HG03097 (cell line): ENCODE results near the gene DLGAP4.

Source experiments
- ATAC-seq: cut with Tn5 transposase; IDR thresholded peaks from one replicate; pipeline ENCODE4 v1.9.1; 2021; ENCODE audit not compliant: unreplicated experiment, low FRiP score

Gene DLGAP4

DNA sequence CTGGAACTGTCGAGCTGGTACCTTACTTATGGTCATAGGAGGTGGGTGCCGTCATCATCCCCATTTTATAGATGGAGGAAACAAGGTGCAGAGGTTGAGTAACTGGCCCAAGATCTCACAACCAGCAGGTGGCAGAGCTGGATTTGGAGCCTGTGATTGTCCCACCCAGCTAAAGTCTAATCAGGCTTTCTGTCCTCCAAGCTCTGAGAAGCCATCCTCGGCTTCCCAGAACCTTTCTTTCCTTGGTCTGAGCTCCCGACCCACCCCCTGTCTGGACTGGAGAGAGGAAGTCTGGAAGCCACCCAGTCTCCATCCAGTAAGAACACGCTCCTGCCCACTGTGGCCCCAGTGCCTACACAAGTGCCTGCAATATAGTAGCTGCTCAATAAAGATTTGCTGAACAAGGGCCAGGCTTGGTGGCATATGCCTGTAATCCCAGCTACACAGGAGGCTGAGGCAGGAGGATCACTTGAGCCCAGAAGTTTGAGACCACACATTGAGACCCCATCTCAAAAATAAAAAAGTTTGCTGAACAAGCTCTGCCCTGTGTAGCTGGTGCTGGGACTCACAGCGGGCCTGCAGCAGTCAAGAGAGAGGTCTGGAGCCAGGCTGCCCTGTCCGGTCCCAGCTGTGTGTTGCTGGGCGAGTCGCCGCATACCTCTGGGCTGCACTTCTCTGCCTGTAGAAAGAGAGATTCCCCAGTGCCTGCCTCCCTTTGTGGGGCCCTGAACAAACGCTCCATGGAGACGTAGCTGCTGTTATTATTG, 32.5 kb upstream of the DLGAP4 start:
- no peak for ATAC-seq

DNA sequence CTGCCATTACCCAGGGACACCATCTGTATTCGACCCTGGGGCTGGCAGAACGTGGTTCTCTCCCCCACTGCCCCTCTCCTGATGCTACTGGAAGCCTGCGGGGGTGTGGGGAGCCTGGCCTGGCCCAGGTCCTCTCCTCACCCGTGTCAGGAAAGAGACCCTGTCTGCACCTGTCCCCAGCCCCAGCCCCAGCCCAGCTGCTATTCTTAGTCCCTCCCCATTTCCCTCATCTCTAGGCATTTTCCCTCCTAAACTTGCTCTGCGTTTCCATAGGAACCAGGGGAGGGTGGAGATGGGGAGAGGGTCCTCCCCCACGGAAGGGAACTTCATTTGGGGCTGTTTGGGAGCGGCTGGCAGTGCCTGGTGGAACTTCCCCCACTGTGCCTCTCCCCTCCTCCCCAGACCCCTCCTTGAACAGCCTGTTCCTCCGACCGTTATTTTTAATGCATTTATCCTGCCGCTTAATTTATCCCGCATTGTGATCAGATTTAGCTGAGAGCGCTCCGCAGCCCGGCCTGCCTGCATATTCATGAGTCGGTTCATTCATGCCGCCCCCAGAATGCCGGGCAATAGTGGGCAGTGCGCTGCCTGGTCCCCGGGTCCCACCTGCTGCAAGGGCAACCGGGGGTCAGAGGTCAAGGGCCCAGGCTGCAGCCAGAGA, 31.8 kb upstream of the DLGAP4 start:
- no peak for ATAC-seq

- no peak for ATAC-seq
These were observed 31.1 kb upstream of the DLGAP4 start for GRCh38 chr20:36275011-36275410.

DNA sequence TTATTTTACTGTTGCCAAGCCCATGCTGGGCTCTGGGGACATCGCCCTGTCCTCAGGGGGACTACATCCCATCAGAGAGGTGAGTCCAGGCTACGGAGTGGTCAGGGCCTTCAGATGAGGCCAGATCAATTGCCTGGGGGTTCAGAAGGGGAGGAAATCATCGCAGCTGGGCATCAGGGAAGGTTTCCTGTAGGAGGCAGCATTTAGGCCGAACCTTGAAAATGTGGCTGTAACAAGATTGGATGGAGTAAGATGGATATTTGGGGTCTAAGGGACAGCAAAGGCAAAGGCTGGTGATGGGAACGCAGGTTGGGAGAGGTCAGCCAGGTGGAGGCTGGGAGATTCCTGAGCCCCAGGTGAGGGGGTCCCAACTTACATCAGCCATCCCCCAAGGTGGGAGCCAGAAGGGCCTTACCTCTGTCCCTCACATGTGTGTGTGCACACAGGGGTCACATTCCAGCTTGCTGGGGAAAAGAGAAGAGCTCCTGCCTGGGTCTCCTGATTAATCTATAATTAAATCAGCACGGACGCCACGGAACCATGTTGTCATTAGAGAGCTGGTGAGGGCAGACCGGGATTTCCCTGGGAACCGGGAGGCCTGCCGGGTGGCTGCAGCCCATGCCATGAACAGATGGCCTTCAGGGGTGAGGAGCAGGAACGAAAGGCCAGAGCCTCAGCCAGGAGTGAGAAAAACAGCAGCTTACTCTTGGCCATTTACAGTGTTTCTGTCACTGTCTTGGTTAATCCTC, 30.5 kb upstream of the DLGAP4 start:
- ATAC-seq = no peak

- ATAC-seq = no peak
These were observed 28.6 kb upstream of the DLGAP4 start for GRCh38 chr20:36277546-36277945.

DNA sequence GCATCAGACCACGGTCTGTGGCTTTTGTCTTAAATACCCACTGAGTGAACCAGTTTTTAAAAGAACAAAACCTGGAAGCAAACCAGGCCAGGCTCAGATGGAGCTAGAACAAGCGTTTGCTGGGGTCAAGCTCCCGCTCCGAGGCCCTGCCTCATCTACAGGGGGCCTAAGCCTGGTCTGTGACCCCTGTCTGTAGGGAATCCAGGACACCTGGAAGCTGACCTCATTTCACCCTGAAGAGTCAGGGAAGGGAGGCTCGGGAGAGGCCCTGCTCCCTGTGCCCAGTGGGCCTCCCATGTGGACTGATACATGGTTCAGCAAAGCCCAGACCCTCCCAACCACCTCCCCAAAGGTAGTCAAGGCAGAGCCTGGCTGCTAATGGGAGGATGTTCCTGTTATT, 26.8 kb upstream of the DLGAP4 start:
- no peak for ATAC-seq

DNA sequence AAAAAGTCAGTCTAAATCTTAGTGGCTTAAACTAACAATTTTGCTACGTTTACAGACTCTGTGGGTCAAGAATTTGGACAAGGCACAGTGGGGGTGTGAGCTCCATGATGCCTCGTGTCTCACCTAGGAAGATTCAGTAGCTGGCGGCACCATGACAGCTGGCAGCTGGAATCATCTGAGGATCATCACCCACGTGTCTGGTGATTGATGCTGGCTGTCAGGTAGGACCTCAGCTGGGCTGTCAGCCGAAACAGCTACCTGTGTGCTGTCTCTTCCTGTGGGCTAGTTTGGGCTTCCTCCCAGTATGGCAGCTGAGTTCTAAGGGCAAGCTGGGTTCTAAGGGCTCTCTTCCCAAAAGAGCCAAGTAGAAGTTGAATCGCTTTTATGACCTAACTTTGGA, 26.4 kb upstream of the DLGAP4 start:
- ATAC-seq = no peak

DNA sequence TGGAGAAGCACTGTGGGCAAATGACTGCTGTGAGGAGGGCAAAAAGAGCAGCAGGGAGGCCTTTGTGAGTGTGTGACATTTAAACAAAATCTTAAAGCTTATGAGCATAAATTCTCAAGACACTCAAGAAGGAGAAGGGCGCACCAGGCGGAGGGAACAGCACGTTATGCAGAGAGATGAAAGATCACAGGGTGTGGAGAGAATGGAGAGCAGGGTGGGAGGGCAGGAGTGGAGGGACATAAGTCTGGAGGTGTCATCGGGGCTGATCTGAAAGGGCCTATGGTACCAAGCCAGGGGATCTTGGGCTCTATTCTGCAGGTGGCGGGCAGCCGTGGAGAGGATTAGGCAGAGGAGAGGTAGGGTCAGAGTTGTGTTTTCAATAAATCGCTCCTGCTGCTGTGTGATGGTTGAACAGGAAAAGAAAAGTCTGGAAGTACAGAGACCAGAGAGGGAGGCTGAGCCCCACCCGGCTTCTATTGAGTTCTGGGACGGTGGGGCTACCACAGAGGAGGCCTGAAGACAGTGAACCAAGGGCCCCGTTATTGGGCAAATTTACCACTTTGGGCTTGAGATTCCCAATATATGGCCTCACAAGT, 24.3 kb upstream of the DLGAP4 start:
- no peak for ATAC-seq

DNA sequence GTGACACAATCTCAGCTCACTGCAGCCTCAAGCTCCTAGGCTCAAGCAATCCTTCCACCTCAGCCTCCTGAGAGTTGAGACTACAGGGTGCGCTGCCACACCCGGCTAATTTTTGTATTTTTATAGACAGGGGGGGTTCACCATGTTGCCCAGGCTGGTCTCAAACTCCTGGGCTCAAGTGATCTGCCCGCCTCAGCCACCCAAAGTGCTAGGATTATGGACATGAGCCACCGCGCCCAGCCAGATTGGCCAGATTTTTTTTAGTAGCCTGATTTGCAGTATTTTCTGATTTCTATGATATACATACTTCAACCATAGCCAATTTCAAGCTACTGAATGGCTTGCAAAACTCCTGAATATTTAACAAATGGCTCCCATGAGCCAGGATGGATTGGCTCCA, 21.4 kb upstream of the DLGAP4 start:
- ATAC-seq = no peak

GRCh38 chr20:36285746-36286447, 20.2 kb upstream of the DLGAP4 start:
- no peak for ATAC-seq

DNA sequence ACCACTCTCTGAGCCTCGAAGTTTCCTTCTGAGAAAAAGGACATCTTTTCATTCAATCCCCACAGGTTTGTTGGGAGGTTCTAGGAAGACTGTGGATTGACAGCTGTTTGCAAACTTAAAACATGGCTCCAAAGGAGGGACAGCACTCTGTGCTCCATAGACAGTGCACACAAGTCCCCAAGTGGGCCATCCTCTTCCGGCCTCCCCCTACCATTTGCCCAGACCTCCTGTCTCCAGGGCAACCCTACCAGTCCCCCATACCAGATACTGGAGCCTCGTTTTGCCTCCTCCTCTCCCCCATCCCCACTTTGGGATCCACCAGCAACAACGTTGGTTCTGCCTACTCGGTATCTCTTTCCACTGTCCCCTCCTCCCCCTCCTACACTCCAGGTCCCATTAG, 8.5 kb upstream of the DLGAP4 start:
- no peak for ATAC-seq

DNA sequence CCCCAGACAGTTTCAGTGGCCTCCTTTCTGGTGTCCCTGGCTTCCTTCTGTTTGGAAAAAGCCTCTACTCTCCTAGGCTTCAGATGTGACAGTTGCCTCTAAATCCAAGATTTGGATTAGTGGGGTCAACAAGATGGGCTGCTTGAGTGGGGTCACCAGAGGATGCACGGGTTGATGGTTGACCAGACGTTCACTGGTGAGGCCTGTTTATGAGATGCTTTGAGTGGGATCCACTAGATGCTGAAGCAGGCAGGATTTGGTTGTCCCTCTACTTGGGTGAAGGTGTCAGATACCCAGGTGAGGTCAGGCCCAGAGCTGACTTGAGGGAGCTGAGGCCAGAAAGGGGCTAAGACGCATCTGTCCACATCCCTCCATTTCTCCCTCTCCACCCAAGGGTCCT, 8.1 kb upstream of the DLGAP4 start:
- ATAC-seq = no peak

GRCh38 chr20:36298795-36299339, 7.3 kb upstream of the DLGAP4 start:
- ATAC-seq = no peak

- no peak for ATAC-seq
These were observed 6.7 kb upstream of the DLGAP4 start for GRCh38 chr20:36299459-36299858.

- ATAC-seq = no peak
These were observed 4.6 kb upstream of the DLGAP4 start for GRCh38 chr20:36301359-36302119.

DNA sequence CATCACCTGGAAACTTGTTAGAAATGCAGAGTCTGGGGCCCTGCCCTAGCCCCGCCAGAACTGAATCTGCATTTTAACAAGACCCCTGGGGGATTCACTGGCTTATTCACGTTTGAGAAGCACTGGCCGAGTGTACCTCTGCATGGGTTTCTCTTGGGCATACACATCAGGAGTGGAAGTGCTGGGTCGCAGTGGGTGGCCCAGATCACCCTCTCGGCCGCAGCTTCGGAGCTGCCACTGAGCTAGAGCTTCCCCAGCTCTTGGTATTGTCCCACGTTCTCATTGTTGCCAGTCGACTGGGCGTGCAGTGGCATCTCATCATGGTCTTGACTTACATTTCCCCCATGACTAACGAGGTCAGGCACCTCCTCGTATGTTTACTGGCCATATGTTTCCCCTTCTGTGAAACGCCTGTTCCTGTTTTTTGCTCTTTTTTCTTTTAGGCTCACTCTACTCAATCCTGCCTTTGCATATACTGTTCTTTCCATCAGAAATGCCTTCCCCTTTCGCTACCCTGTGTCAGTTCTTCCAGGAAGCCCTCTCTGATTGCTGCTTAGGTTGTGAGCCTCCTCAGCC, 3.0 kb upstream of the DLGAP4 start:
- no peak for ATAC-seq

GRCh38 chr20:36303831-36304230, 2.3 kb upstream of the DLGAP4 start:
- ATAC-seq = no peak

- no peak for ATAC-seq
These were observed 1.2 kb upstream of the DLGAP4 start for GRCh38 chr20:36304786-36305495.
